SJSA1 (cell line): ENCODE data around the gene TMEM59. TPM values are rescaled to one million over a fixed set of nuclear protein-coding genes. Genes with fewer than 3 reads are reported as not detected.
"Not testable (repeated sequence)": the region's sequence is repeated elsewhere in the genome, so short reads cannot be mapped to it uniquely, and the experiment has no call there.

Source experiments
- DNase-seq, 2 experiments: peaks; one replicate each; pipeline ENCODE4 v3.0.0-alpha.2; 2015 to 2020; ENCODE audit warnings: low spot score in 2 of 2, low read depth in 1 of 2
- H3K27ac ChIP-seq: fragments of 250-450 bp; sonication (Bioruptor Pico); 2 replicates; pipeline ENCODE4 v1.5.1; 2020; ENCODE audit warnings: mild to moderate bottlenecking, moderate library complexity
- H3K27me3 ChIP-seq: fragments of 250-450 bp; sonication (Bioruptor Pico); replicated peaks from 2 replicates; pipeline ENCODE4 v1.5.1; 2020; ENCODE audit warnings: mild to moderate bottlenecking, moderate library complexity
- H3K36me3 ChIP-seq: fragments of 250-450 bp; sonication (Bioruptor Pico); 2 replicates; pipeline ENCODE4 v1.5.1; 2020; ENCODE audit warnings: mild to moderate bottlenecking
- H3K4me1 ChIP-seq: fragments of 250-450 bp; sonication (Bioruptor Pico); replicated peaks from 2 replicates; pipeline ENCODE4 v1.6.1; 2021; ENCODE audit warnings: mild to moderate bottlenecking
- H3K4me3 ChIP-seq: fragments of 250-450 bp; sonication (Bioruptor Pico); 2 replicates; pipeline ENCODE4 v1.5.1; 2020; ENCODE audit warnings: mild to moderate bottlenecking
- H3K9me3 ChIP-seq: fragments of 250-450 bp; sonication (Bioruptor Pico); replicated peaks from 2 replicates; pipeline ENCODE4 v1.5.1; 2020; ENCODE audit warnings: mild to moderate bottlenecking
- total RNA-seq: library from RNA; depleted of rRNA; stranded (reverse); fragments of >200 nt; shearing (Covaris generic); gene quantifications from 2 replicates; pipeline ENCODE4 v1.2.3, GENCODE V29; 2014

The TMEM59 gene
- total RNA-seq, 1 experiment from 2014 or later, result 384 TPM

- DNase-seq, result no peak
These were observed 50.3 kb downstream of the TMEM59 start for GRCh38 chr1:54002544-54003248.

DNA sequence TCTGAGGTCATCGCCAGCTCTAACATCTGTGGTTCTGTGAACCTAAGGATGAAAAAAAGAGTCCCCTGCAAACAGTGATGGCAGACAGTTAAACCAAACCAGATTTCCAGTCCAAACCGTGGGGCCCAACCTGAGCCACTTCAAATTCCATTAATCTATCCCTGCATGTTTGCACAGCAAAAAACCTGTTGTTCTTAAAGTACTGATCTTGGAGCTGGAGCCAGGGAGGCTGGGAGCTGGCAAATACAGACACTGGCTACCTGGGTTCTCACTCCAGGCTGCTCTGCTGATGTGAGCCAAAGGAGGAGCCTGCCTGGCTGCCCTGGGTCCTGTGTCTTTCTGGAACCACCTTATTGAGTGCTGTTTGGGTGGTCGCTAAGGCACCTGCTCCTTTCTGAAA, 51.4 kb downstream of the TMEM59 start:
- DNase-seq, result no peak
- no peak overlapping the region for H3K27ac ChIP-seq
- H3K27me3 ChIP-seq, result no peaks in the 10 kb centered on the region
- H3K9me3 ChIP-seq, result no peaks in the 10 kb centered on the region
- H3K36me3 ChIP-seq, result no peaks in the 10 kb centered on the region
- no peak overlapping the region for H3K4me3 ChIP-seq
- H3K4me1 ChIP-seq, result no peaks in the 10 kb centered on the region

More at GRCh38 chr1:54002544-54003248, 50.3 kb downstream of the TMEM59 start:
- Histone ChIP-seq H3K36me3 (no peaks in the 10 kb centered on the region), H3K4me3 (no peak overlapping the region), H3K4me1 (no peaks in the 10 kb centered on the region), H3K27me3 (no peaks in the 10 kb centered on the region), H3K27ac (no peak overlapping the region), H3K9me3 (no peaks in the 10 kb centered on the region)

GRCh38 chr1:53999920-54000319, 53.1 kb downstream of the TMEM59 start:
- no peak overlapping the region for H3K4me3 ChIP-seq
- H3K9me3 ChIP-seq, result no peaks in the 10 kb centered on the region
- H3K36me3 ChIP-seq, result no peaks in the 10 kb centered on the region
- no peak overlapping the region for H3K27ac ChIP-seq
- H3K4me1 ChIP-seq, result no peaks in the 10 kb centered on the region
- no peak for DNase-seq
- H3K27me3 ChIP-seq, result no peaks in the 10 kb centered on the region

DNA sequence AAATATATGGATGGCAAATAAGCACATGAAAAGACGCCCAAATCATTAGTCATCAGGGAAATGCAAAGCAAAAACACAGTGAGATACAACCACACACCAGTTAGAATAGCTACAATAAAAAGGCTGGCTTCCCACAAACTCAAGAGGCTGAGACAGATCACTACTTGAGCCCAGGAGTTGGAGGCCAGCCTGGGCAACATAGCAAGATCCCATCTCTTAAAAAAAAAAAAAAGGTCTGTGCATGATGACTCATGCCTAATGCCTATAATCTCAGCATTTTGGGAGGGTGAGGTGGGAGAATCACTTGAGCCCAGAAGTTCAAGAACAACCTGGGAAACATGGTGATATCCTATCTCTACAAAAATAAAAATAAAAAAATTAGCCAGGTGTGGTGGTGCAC, 54.8 kb downstream of the TMEM59 start:
- Histone ChIP-seq H3K27ac (no peak overlapping the region), H3K4me3 (no peak overlapping the region), H3K4me1 (no peaks in the 10 kb centered on the region), H3K9me3 (no peaks in the 10 kb centered on the region), H3K36me3 (no peaks in the 10 kb centered on the region), H3K27me3 (no peaks in the 10 kb centered on the region)
- no peak for DNase-seq

DNA sequence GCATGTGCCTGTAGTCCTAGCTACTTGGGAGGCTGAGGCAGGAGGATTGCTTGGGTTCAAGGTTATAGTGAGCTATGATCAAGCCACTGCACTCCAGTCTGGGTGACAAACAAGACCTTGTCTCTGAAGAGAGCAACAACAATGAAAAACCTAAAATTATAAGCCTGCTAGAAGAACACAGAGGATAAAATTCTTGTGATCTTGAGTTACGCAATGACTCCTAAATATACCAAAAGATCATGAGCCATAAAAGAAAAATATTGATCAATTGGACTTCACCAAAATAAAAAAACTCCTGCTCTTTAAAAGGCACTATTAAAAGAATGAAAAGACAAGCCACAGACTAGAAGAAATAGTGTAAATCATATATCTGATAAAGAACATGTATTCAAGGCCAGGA, 57.3 kb downstream of the TMEM59 start:
- no peak overlapping the region for H3K27ac ChIP-seq
- no peaks in the 10 kb centered on the region for H3K4me1 ChIP-seq
- no peaks in the 10 kb centered on the region for H3K36me3 ChIP-seq
- no peak for DNase-seq
- H3K27me3 ChIP-seq, result no peaks in the 10 kb centered on the region
- H3K9me3 ChIP-seq, result no peaks in the 10 kb centered on the region
- H3K4me3 ChIP-seq, result no peak overlapping the region

- H3K27me3 ChIP-seq, H3K36me3 ChIP-seq, H3K4me1 ChIP-seq, H3K27ac ChIP-seq, H3K4me3 ChIP-seq, DNase-seq, H3K9me3 ChIP-seq: not testable (repeated sequence)
These were observed 58.5 kb downstream of the TMEM59 start for GRCh38 chr1:53994516-53994915.

GRCh38 chr1:53992085-53992874, 60.7 kb downstream of the TMEM59 start:
- no peaks in the 10 kb centered on the region for H3K4me1 ChIP-seq
- no peaks in the 10 kb centered on the region for H3K27me3 ChIP-seq
- DNase-seq, result no peak
- no peaks in the 10 kb centered on the region for H3K36me3 ChIP-seq
- no peak overlapping the region for H3K27ac ChIP-seq
- no peak overlapping the region for H3K4me3 ChIP-seq
- no peaks in the 10 kb centered on the region for H3K9me3 ChIP-seq

DNA sequence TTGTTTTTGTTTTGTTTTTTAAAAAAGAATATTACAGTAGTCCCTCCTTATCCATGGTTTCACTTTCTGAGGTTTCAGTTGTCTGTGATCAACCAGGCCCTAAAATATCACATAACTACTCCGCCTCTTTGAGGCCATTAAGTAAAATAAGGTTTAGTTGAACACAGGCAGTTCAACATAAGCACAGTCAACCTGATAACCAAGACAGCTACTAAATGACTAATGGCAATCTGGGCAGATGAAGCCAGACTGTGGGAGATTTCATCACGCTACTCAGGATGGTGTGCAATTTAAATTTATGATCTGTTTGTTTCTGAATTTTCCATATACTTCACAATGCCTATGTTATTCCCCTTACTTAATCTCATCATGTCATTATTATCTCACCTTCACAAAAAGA, 65.1 kb downstream of the TMEM59 start:
- Histone ChIP-seq H3K27me3 (no peaks in the 10 kb centered on the region), H3K4me3 (no peak overlapping the region), H3K9me3 (no peaks in the 10 kb centered on the region), H3K27ac (no peak overlapping the region), H3K4me1 (peaks cover 4% of the 10 kb centered on the region), H3K36me3 (no peaks in the 10 kb centered on the region)
- DNase-seq, result no peak

GRCh38 chr1:53986458-53986857, 66.5 kb downstream of the TMEM59 start:
- no peaks in the 10 kb centered on the region for H3K27me3 ChIP-seq
- DNase-seq, result no peak
- H3K27ac ChIP-seq, result no peak overlapping the region
- peaks cover 18% of the 10 kb centered on the region for H3K4me1 ChIP-seq
- H3K9me3 ChIP-seq, result no peaks in the 10 kb centered on the region
- H3K36me3 ChIP-seq, result no peaks in the 10 kb centered on the region
- H3K4me3 ChIP-seq, result no peak overlapping the region

GRCh38 chr1:53984726-53985125, 68.3 kb downstream of the TMEM59 start:
- no peak overlapping the region for H3K27ac ChIP-seq
- no peaks in the 10 kb centered on the region for H3K36me3 ChIP-seq
- no peak for DNase-seq
- no peaks in the 10 kb centered on the region for H3K27me3 ChIP-seq
- no peak overlapping the region for H3K4me3 ChIP-seq
- peaks cover 19% of the 10 kb centered on the region for H3K4me1 ChIP-seq
- H3K9me3 ChIP-seq, result no peaks in the 10 kb centered on the region

- Histone ChIP-seq H3K27me3 (no peaks in the 10 kb centered on the region), H3K9me3 (no peaks in the 10 kb centered on the region), H3K4me3 (peak overlapping the region; percentile 7; the same call in 1 of the 2 replicates), H3K36me3 (no peaks in the 10 kb centered on the region), H3K4me1 (peaks cover 19% of the 10 kb centered on the region), H3K27ac (peak overlapping the region; percentile 60)
- DNase-seq, result no peak
These were observed 70.3 kb downstream of the TMEM59 start for GRCh38 chr1:53982763-53983104.

DNA sequence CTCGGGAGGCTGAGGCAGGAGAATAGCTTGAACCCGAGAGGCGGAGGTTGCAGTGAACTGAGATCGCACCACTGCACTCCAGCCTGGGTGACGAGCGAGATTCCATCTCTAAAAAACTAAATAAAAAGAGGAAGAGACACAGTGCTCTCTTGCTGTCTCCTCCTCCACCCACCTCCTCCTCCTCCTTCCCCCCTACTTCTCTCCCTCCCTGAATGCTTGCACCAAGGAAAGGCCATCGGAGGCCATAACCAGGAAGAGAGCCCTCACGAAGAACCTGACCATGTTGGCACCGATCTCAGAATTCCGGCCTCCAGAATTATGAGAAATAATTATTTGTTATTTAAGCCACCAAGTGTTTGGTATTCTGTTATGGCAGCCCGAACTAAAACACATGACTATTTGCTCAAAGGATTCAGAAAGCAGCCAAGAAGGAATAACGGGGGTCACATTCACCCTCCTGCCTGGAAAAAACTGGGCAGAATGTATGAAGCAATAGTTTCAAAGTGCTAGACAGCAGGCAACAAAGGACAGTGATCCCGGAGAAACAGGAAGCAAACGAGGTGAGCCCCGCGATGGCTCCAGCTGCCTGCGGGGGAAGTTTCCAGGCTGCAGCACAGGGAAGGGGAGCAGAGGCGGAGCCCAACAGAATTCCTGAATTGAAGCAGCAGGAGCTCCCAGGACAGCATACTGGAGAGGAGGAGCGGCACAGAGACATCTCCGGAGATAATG, 70.8 kb downstream of the TMEM59 start:
- H3K4me1 ChIP-seq, result peaks cover 19% of the 10 kb centered on the region
- no peaks in the 10 kb centered on the region for H3K27me3 ChIP-seq
- peak; percentile 68 to 71 for DNase-seq
- H3K36me3 ChIP-seq, result no peaks in the 10 kb centered on the region
- H3K9me3 ChIP-seq, result no peaks in the 10 kb centered on the region
- H3K27ac ChIP-seq, result peak overlapping the region; percentile 60
- H3K4me3 ChIP-seq, result peak overlapping the region; percentile 7; the same call in 1 of the 2 replicates

- no peaks in the 10 kb centered on the region for H3K36me3 ChIP-seq
- DNase-seq, result no peak
- H3K4me1 ChIP-seq, result peaks cover 19% of the 10 kb centered on the region
- H3K9me3 ChIP-seq, result no peaks in the 10 kb centered on the region
- H3K27ac ChIP-seq, result no peak overlapping the region
- H3K4me3 ChIP-seq, result no peak overlapping the region
- no peaks in the 10 kb centered on the region for H3K27me3 ChIP-seq
These were observed 71.8 kb downstream of the TMEM59 start for GRCh38 chr1:53981220-53981619.
